HG03520 (cell line): ENCODE data around the gene MIEF1.
"Not testable (repeated sequence)": the region's sequence is repeated elsewhere in the genome, so short reads cannot be mapped to it uniquely, and the experiment has no call there.

Experiments used
- ATAC-seq: cut with Tn5 transposase; IDR thresholded peaks from one replicate; pipeline ENCODE4 v1.9.1; 2021; ENCODE audit warnings: mild to moderate bottlenecking, moderate library complexity; ENCODE audit not compliant: unreplicated experiment

MIEF1 gene

DNA sequence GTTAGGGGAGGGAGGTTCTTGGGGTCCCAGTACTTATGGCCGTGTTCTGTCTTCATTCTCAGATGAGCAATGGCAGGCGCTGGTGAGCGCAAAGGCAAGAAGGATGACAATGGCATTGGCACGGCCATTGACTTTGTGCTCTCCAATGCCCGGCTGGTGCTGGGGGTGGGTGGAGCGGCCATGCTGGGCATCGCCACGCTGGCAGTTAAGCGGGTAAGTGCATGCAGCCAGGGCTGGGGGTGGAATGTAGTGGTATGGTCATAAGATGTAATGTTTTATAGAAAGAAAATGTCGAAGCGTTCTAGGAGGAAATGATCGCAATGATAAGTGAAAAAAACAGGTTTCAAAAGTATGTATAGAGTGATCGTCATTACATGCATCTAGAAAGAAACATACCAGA, 9.1 kb downstream of the MIEF1 start:
- ATAC-seq = no peak

- no peak for ATAC-seq
Observed at GRCh38 chr22:39512026-39512425, 9.9 kb downstream of the MIEF1 start.

DNA sequence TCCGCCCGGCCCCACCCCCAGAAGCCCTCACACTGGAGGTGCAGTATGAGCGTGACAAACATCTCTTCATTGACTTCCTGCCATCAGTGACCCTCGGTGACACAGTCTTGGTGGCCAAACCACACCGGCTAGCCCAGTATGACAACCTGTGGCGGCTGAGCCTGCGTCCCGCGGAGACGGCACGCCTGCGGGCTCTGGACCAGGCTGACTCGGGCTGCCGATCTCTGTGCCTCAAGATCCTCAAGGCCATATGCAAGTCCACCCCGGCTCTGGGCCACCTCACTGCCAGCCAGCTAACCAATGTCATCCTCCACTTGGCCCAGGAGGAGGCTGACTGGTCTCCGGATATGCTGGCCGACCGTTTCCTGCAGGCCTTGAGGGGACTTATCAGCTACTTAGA, 11.7 kb downstream of the MIEF1 start:
- no peak for ATAC-seq

DNA sequence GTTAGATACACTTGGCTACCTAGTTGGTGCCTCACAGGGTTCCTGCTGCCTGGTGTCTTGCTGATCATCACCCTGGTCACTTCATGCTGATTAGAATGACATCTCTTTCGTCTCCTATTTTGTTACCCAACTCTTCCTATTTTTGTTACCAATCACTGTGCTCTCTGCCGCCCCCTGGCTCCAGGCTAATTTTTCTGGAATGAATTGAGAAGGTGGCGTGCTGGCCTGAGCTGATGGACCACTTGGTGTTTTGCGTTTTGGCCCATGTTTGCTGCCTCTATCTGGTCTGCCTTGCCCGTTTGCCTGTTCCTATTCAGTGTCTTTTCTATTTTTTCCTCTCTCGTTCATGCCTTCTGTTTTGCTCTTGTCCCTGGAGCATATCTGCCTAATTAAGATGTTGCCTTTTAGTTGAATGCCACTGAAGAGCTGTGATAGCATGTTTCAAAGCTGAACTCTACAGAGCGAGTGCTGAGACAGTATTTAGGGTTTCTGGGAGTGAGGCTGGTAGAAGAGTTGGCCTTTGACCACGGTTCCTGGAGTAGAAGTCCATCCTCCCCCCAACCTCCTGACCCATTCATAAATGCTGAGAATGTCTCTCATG, 12.4 kb downstream of the MIEF1 start:
- no peak for ATAC-seq

- no peak for ATAC-seq
Observed at GRCh38 chr22:39515266-39516050, 13.4 kb downstream of the MIEF1 start.

DNA sequence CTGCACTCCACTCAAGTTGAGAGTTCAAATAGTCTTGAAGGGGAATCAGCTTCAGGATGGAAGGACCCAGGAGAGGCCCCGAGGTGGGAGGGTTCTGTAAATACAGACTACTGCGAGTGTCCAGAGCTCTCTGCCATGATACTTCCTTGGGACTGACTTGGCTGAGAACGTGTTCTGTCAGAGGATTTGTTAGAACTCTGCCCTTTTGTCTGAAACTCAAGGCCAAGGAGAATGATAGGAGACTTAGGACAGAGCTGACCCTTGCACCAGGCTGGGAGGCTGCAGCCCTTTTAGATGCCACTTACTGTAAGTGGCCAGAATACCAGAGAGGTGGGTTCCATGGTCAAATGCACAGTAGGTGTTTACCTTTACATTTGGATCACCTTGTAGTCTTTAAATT, 15.4 kb downstream of the MIEF1 start:
- ATAC-seq = no peak

DNA sequence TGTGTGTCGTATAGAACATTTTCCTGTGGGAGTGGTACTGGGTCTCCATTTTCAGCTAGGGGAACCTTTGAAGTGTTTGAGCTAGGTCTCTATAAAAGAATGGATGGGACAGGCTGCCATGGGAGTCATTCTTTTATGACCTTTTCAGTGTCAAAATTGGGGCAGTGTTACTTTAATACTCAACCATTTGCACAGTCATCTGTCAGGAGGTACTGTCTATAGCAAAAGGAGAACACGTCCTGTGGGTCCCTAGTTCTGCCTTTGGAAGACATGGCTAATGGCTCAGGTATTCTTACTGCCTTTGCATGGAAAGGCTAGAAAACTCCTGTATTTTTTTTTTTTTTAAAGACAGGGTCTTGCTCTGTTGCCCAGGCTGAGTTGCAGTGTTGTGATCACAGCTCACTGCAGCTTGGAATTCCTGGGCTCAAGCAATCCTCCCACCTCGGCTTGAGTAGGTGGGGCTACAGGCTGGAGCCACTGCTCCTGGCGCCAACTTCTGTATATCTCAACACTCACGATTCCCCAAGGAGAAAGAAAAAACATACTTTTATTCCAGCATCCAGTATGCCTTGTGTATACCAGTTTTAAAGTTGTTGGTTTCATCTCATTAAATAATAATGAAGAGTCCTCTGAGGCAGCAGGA, 16.2 kb downstream of the MIEF1 start:
- ATAC-seq = no peak

DNA sequence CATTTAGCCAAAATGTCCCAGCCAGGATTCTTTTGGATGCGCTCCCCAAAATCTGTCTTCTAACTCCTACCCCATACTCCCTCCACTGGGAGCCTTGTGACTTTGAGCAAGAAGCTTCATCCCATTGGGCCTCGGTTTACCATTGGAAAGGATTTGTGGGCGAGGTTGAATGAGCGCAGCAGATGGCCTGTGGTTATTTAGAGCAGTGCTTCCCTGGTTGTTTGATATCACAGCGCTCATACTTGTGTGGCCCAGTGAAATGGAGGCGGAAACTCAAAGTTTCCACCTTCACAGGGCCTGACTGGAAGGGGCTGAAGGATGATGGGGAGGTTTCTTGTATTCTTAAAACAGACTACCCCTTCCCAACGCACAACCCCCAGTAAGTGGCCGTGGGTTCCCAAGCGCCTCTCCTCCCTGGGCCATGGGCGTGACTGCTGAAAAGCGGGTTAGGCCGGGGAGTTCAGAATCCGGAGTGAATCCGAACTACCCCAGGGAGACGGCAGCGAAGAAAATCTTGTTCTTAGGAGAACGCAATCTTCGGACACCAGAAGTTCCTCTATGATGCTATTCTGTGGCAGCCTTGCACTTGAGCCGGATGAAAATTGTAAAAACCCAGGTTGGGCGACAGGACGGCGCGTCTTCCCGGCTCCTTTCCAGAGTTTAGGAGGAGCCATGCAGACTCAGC, 17.0 kb downstream of the MIEF1 start:
- no peak for ATAC-seq

DNA sequence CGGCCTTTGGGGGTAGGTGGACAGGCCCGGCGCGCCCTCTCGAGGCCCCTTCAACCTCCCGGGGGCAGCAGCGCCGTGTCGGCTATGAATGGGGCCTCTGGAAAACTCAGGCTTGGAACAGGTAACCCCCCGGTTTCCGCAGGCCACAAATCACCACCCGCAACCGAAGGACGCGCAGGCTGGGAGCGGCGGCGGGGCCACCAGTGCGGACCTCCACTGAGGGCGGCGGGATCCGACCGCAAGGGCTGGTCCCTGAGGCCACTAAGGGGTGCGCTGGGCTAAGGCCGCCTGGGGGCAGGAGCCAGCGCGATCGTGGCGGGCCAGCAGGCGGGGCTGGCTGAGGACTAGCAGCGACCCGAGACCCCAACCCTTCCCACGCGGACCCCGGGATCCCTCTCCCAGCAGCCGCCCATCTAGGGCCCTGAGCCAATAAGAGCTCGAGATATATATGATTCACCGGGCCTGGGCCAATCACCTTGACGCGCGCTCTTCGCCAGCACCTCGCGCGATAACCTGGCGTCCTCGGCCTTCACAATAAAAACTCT, 17.7 kb downstream of the MIEF1 start:
- ATAC-seq = peak; percentile 73

- peak; percentile 23 for ATAC-seq
Observed at GRCh38 chr22:39520226-39521105, 18.4 kb downstream of the MIEF1 start, which contains the start of gene ATF4. ATF4 (plus strand) TSS chr22:39520562; CDS start chr22:39521446, 884 bp downstream.

- not testable (repeated sequence) for ATAC-seq
Observed at GRCh38 chr22:39521106-39521885, 19.2 kb downstream of the MIEF1 start.

DNA sequence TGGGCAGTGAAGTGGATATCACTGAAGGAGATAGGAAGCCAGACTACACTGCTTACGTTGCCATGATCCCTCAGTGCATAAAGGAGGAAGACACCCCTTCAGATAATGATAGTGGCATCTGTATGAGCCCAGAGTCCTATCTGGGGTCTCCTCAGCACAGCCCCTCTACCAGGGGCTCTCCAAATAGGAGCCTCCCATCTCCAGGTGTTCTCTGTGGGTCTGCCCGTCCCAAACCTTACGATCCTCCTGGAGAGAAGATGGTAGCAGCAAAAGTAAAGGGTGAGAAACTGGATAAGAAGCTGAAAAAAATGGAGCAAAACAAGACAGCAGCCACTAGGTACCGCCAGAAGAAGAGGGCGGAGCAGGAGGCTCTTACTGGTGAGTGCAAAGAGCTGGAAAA, 20.0 kb downstream of the MIEF1 start:
- ATAC-seq = not testable (repeated sequence)

DNA sequence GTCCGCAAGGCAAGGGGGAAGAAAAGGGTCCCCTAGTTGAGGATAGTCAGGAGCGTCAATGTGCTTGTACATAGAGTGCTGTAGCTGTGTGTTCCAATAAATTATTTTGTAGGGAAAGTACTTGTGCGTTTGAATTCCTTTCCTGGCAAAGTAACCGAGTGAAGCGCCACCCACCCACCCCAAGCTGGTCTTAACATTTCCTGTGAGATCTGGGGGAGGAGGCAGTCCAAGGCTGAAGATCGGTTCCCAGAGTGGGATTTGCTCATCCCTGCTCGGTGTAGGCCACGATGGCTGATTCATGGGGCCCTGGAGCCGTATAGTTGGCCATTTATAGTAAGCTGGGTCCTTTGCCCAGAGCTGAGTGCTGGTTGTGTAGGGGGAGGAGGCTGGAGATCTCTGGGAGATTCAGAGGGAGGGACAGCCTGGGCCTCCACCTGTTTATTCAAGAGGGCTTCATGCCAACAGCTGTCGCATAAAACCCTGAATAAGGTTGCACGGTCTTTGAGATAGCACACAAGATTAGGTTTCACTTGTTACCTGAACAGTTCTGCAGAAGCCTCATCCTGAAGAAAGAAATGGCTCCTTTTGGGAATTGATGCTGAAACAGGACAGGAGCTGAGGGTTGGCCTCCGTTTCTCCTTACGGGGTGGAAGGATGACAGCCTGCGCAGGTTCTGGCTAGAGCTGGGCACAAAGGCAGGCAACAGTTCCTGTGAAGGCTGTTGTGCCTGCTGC, 20.6 kb downstream of the MIEF1 start:
- ATAC-seq = no peak

- no peak for ATAC-seq
Observed at GRCh38 chr22:39524089-39524752, 22.1 kb downstream of the MIEF1 start.

DNA sequence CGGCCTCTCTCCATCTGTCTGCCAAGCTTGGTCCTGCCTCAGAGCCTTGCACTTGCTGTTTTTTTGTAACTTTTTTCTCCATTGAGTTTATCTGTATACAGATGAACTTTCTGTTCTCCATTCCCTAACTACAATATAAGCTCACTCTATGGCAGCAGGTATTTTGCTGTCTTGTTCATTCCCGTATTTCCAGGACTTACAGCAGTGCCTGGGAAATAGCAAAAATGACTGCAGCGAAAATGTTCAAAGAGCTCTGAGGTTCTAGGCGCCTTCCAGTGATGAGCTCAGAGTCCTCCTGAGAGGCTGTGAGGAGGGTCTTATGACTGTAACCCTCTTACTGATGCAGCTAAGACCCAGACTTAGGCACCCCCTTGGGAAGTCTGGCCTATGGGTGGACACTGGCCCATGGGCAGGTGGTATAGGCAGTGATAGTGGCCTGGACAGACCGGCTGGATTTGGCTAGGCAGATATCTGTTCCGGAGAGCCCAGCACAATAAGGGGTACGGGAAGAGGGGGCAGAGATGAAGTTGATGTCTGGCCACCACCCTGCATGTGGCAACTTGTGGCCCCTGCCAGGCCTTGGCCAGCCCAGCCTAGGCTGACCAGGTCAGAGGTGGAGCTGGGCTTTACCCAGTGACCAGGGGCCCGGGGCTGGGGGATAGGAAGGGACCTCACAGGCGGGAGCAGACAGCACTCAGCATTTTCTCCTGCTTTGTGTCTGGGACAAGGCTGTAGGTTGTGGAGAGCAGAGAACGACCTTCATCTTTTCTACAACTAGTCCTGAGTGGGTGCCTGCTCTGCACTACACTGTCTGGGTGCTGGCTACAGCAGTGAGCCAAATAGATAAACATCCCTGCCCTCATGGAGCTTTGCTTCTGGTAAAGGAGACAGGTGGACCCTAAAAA, 22.9 kb downstream of the MIEF1 start:
- no peak for ATAC-seq

DNA sequence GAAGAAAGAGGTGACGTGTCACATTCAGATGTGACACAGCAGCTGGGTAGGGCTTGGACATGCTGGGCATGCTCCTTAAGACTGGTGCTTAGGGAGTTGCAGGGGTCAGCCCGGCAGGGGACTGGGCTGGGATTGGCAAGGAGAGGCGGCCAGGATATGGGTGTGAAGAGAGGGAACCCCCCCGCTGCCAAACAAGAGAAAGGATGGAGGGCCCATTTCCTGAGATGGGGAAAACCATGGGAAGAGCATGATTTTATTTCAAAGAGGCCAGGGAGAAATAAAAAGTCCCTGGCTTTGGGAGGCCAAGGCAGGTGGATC, 23.5 kb downstream of the MIEF1 start:
- no peak for ATAC-seq

DNA sequence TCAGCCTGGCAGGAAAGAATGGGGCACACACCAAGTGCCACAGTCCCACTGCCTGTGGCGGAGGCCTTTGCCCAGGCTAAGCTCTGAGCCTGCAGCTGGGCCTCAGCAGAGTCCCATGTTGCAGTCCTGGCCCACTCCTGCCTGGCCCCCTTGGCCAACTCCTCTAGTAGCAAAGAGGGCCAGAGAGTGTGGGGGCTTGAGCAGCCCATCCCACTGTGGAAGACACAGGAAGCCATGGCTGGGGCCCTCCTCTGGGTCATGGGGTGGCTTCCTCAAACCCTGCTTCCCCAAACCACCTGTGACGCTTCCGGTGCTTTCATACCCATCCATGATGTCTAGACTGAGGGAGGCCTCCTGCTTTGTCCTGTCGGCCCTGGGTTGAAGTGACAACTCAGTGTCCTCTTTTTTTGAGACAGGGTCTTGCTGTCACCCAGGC, 24.7 kb downstream of the MIEF1 start:
- no peak for ATAC-seq
